Neural cell (in vitro differentiated cells): ENCODE measurements around the gene ACTG2. TPM values are rescaled to one million over a fixed set of nuclear protein-coding genes. Genes with fewer than 3 reads are reported as not detected.

Source experiments
- H2AFZ ChIP-seq: fragments of 200-600, 300-800 bp; sonication (generic), shearing (Covaris generic); 2 replicates; pipeline ENCODE4 v1.6.0; 2014; ENCODE audit warnings: low read depth, mild to moderate bottlenecking, antibody characterized with exemption, low read length, moderate library complexity
- H3F3A ChIP-seq: fragments of 200-600 bp; shearing (Covaris generic); 2 replicates; pipeline ENCODE4 v1.6.1; 2016; ENCODE audit warnings: mild to moderate bottlenecking, moderate library complexity, mixed read lengths, antibody characterized with exemption, low read length; ENCODE audit not compliant: insufficient read depth, poor library complexity, severe bottlenecking
- H3K27ac ChIP-seq: fragments of 200-600, 300-800 bp; sonication (generic), shearing (Covaris generic); 2 replicates; pipeline ENCODE4 v1.5.1; 2014; ENCODE audit warnings: mild to moderate bottlenecking, low read length, moderate library complexity
- H3K27me3 ChIP-seq: fragments of 300-800, 200-600 bp; sonication (generic), shearing (Covaris generic); 2 replicates; pipeline ENCODE4 v1.6.0; 2014; ENCODE audit warnings: mild to moderate bottlenecking, low read depth, low read length, moderate library complexity; ENCODE audit not compliant: insufficient read depth
- H3K36me3 ChIP-seq: fragments of 300-800, 200-600 bp; sonication (generic), shearing (Covaris generic); 2 replicates; pipeline ENCODE4 v1.5.1; 2014; ENCODE audit warnings: mild to moderate bottlenecking, antibody characterized with exemption, low read length, moderate library complexity; ENCODE audit not compliant: insufficient read depth
- H3K4me2 ChIP-seq: fragments of 300-800, 200-600 bp; sonication (generic), shearing (Covaris generic); 2 replicates; pipeline ENCODE4 v1.6.0; 2014; ENCODE audit warnings: mild to moderate bottlenecking, low read length
- H3K4me3 ChIP-seq: fragments of 300-800, 200-600 bp; sonication (generic), shearing (Covaris generic); 2 replicates; pipeline ENCODE4 v1.5.1; 2014; ENCODE audit warnings: mild to moderate bottlenecking, low read length, moderate library complexity
- H3K79me2 ChIP-seq: fragments of 200-600 bp; shearing (Covaris generic); replicated peaks from 2 replicates; pipeline ENCODE4 v1.6.0; 2014; ENCODE audit warnings: mild to moderate bottlenecking, low read length, moderate library complexity; ENCODE audit not compliant: insufficient read depth
- H3K9ac ChIP-seq: fragments of 300-800, 200-600 bp; sonication (generic), shearing (Covaris generic); 2 replicates; pipeline ENCODE4 v1.6.1; 2016; ENCODE audit warnings: mild to moderate bottlenecking, low read length, mixed read lengths
- H3K9me2 ChIP-seq: fragments of 200-600 bp; shearing (Covaris generic); 2 replicates; pipeline ENCODE4 v1.6.1; 2016; ENCODE audit warnings: mild to moderate bottlenecking, low read length, mixed read lengths; ENCODE audit not compliant: insufficient read depth
- H3K9me3 ChIP-seq: fragments of 200-600, 300-800 bp; sonication (generic), shearing (Covaris generic); 2 replicates; pipeline ENCODE4 v1.6.1; 2016; ENCODE audit warnings: mild to moderate bottlenecking, mixed run types, low read length, moderate library complexity, mixed read lengths
- H4K20me1 ChIP-seq: fragments of 200-600 bp; shearing (Covaris generic); 2 replicates; pipeline ENCODE4 v1.6.1; 2016; ENCODE audit warnings: mild to moderate bottlenecking, mixed run types; ENCODE audit not compliant: insufficient read depth
- CTCF ChIP-seq: fragments of 450-650 bp; IDR thresholded peaks from 2 replicates; pipeline ENCODE4 v1.5.1; 2014; ENCODE audit warnings: antibody characterized with exemption, mild to moderate bottlenecking, moderate library complexity; ENCODE audit not compliant: poor library complexity, severe bottlenecking
- EP300 ChIP-seq: fragments of 450-650 bp; conservative IDR thresholded peaks from 2 replicates; pipeline ENCODE4 v1.6.1; 2014; ENCODE audit warnings: antibody characterized with exemption, mild to moderate bottlenecking, moderate library complexity; ENCODE audit not compliant: poor library complexity, severe bottlenecking
- POLR2AphosphoS5 ChIP-seq: IDR thresholded peaks from 2 replicates; pipeline ENCODE4 v1.6.1; 2012
- RAD21 ChIP-seq: fragments of 450-650 bp; conservative IDR thresholded peaks from 2 replicates; pipeline ENCODE4 v1.6.1; 2014; ENCODE audit warnings: antibody characterized with exemption, mild to moderate bottlenecking, moderate library complexity
- REST ChIP-seq: IDR thresholded peaks from 2 replicates; pipeline ENCODE4 v1.6.1; 2012; ENCODE audit warnings: borderline replicate concordance
- SMC3 ChIP-seq: fragments of 450-650 bp; conservative IDR thresholded peaks from 2 replicates; pipeline ENCODE4 v1.6.1; 2014; ENCODE audit warnings: antibody characterized with exemption, mild to moderate bottlenecking, moderate library complexity; ENCODE audit not compliant: poor library complexity
- polyA plus RNA-seq: library from polyadenylated mRNA; depleted of rRNA; stranded (reverse); fragments of >200 nt; gene quantifications from 2 replicates; pipeline ENCODE4 v1.2.3, GENCODE V29; 2014

ACTG2 gene
- polyA plus RNA-seq, 1 donor from 2014 or later, result 0.67 TPM

GRCh38 chr2:73917696-73918207, 24.9 kb downstream of the ACTG2 start:
- Histone ChIP-seq H3K36me3 (no peaks in the 10 kb centered on the region), H3K27me3 (no peaks in the 10 kb centered on the region), H3K79me2 (no peaks in the 10 kb centered on the region), H3K9me3 (no peaks in the 10 kb centered on the region), H3K4me2 (no peak overlapping the region), H3K9me2 (no peaks in the 10 kb centered on the region), H3K9ac (no peak overlapping the region), H3F3A (no peaks in the 10 kb centered on the region), H2AFZ (no peak overlapping the region), H4K20me1 (no peaks in the 10 kb centered on the region), H3K4me3 (no peak overlapping the region), H3K27ac (no peak overlapping the region)
- TF ChIP-seq RAD21 (no peak), REST (no peak), POLR2AphosphoS5 (no peak)

DNA sequence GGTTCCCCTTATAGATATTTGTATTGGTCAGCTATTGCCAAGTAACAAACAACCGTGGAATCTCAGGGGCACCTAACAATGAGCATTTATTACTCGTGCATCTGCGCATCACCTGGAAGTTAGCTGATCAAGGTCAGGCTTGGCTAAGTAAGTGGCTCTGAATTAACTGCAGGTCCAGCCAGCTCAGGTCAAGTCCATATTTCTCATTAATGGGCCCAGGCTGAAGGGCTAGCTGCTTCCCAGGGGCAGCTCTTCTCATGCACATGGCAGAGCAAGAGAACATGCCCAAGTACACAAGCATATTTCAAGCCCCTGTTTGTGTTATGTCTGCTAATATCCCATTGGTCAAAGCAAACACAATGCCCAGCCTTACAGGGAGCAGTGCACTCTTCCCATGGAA, 26.0 kb downstream of the ACTG2 start:
- no peaks in the 10 kb centered on the region for H3K79me2 ChIP-seq
- H3K36me3 ChIP-seq, result no peaks in the 10 kb centered on the region
- no peak overlapping the region for H3K9ac ChIP-seq
- no peaks in the 10 kb centered on the region for H3F3A ChIP-seq
- no peak overlapping the region for H3K4me2 ChIP-seq
- H3K9me2 ChIP-seq, result no peaks in the 10 kb centered on the region
- no peak overlapping the region for H3K27ac ChIP-seq
- H3K9me3 ChIP-seq, result no peaks in the 10 kb centered on the region
- TF ChIP-seq EP300 (no peak), REST (no peak), POLR2AphosphoS5 (no peak), SMC3 (no peak), CTCF (no peak)
- no peak overlapping the region for H3K4me3 ChIP-seq
- no peaks in the 10 kb centered on the region for H4K20me1 ChIP-seq
- H2AFZ ChIP-seq, result no peak overlapping the region
- H3K27me3 ChIP-seq, result no peaks in the 10 kb centered on the region
